GM12878 (cell line): ENCODE data around the gene ARHGAP15. TPM values are rescaled to one million over a fixed set of nuclear protein-coding genes. Genes with fewer than 3 reads are reported as not detected.

Experiments used
- ATAC-seq: fragments of 200-7000 bp; cut with Tn5 transposase; 3 replicates; pipeline ENCODE4 v1.9.1; 2020; ENCODE audit warnings: mild to moderate bottlenecking, moderate library complexity
- BruUV-seq: library from RNA; stranded (reverse); fragments of 400-500 nt; replicated peaks from 2 replicates; lab custom pipeline; 2021; lab: Mats Ljungman, UMichigan
- CTCF ChIA-PET: fragments of 300-600 bp; sonication (Branson Sonifier 250); formaldehyde crosslinking; extraction: SDS; loops from one replicate; lab custom pipeline; 2021; ENCODE audit warnings: inconsistent platforms; lab: Yijun Ruan, JAX
- POLR2A ChIA-PET: fragments of 350-600 bp; formaldehyde crosslinking; extraction: SDS; loops from one replicate; lab custom pipeline; 2021; ENCODE audit warnings: inconsistent platforms; lab: Charles Lee
- RAD21 ChIA-PET: fragments of 300-600 bp; sonication (Branson Sonifier 250); formaldehyde crosslinking; loops from one replicate; lab custom pipeline; 2023; ENCODE audit warnings: antibody characterized with exemption; ENCODE audit not compliant: unreplicated experiment; lab: Charles Lee
- SMC1A ChIA-PET: fragments of 300-600 bp; sonication (Branson Sonifier 250); formaldehyde crosslinking; loops from one replicate; lab custom pipeline; 2023; ENCODE audit not compliant: unreplicated experiment, uncharacterized antibody; lab: Charles Lee
- DNase-seq: peaks from one replicate; pipeline ENCODE4 v3.0.0-alpha.2; 2011; ENCODE audit warnings: low read depth, low spot score
- FAIRE-seq: peaks from 3 replicates; lab custom pipeline; 2011; peaks lifted over from hg19 to GRCh38; lab: Jason Lieb, UNC
- H2AFZ ChIP-seq: 2 replicates; pipeline ENCODE4 v1.6.0; 2011; ENCODE audit warnings: low read depth, low read length, control low read depth; ENCODE audit not compliant: control insufficient read depth
- H3K27ac ChIP-seq: 2 replicates; pipeline ENCODE4 v1.5.1; 2011; ENCODE audit warnings: control low read depth; ENCODE audit not compliant: control insufficient read depth, insufficient read depth
- H3K27me3 ChIP-seq, 2 experiments: replicated peaks in 1 of 2; 2 replicates each; pipeline versions ENCODE4 v1.6.0 to v1.6.1; 2011; ENCODE audit warnings: low read length in 1 of 2; ENCODE audit not compliant: control insufficient read depth in 2 of 2, insufficient read depth in 2 of 2
- H3K36me3 ChIP-seq, 2 experiments: 2 replicates each; pipeline ENCODE4 v1.5.1; 2011; ENCODE audit warnings: low read length in 1 of 2; ENCODE audit not compliant: control insufficient read depth in 2 of 2, insufficient read depth in 2 of 2
- H3K4me1 ChIP-seq: 2 replicates; pipeline ENCODE4 v1.6.1; 2011; ENCODE audit warnings: mild to moderate bottlenecking, low read length, moderate library complexity, mixed read lengths; ENCODE audit not compliant: control insufficient read depth, insufficient read depth
- H3K4me2 ChIP-seq: 2 replicates; pipeline ENCODE4 v1.6.0; 2011; ENCODE audit warnings: control low read depth; ENCODE audit not compliant: control insufficient read depth, insufficient read depth
- H3K4me3 ChIP-seq: fragments of 200-600 bp; sonication (generic); 2 replicates; pipeline ENCODE4 v1.5.1; 2016
- H3K79me2 ChIP-seq: 2 replicates; pipeline ENCODE4 v1.6.0; 2011; ENCODE audit warnings: low read length; ENCODE audit not compliant: control insufficient read depth, insufficient read depth
- H3K9ac ChIP-seq: 2 replicates; pipeline ENCODE4 v1.8.0; 2011; ENCODE audit warnings: low read length, control low read depth, mixed read lengths; ENCODE audit not compliant: control insufficient read depth, insufficient read depth
- H3K9me3 ChIP-seq: replicated peaks from 3 replicates; pipeline ENCODE4 v1.5.1; 2011; ENCODE audit warnings: mild to moderate bottlenecking, low read length; ENCODE audit not compliant: control insufficient read depth, insufficient read depth
- H4K20me1 ChIP-seq: 2 replicates; pipeline ENCODE4 v1.6.0; 2011; ENCODE audit not compliant: control insufficient read depth, insufficient read depth
- EED ChIP-seq: sonication (generic); IDR thresholded peaks from 2 replicates; pipeline ENCODE4 v1.6.1; 2016; ENCODE audit warnings: antibody characterized with exemption, low read depth
- IKZF2 ChIP-seq, 2 experiments: fragments of 450-650 bp; IDR thresholded peaks; 2 replicates each; pipeline ENCODE4 v1.6.1; 2017; ENCODE audit warnings: mild to moderate bottlenecking in 2 of 2, moderate library complexity in 2 of 2
- NFYA ChIP-seq: IDR thresholded peaks from 2 replicates; pipeline ENCODE4 v1.6.1; 2011; ENCODE audit warnings: low read depth, mild to moderate bottlenecking, low read length, improper control_type of control experiment, borderline replicate concordance
- NFYB ChIP-seq: IDR thresholded peaks from 2 replicates; pipeline ENCODE4 v1.6.1; 2011; ENCODE audit warnings: low read depth, mild to moderate bottlenecking, low read length, improper control_type of control experiment, moderate library complexity; ENCODE audit not compliant: insufficient read depth
- PAX8 ChIP-seq: fragments of 450-650 bp; IDR thresholded peaks from 2 replicates; pipeline ENCODE4 v1.6.1; 2017; ENCODE audit warnings: mild to moderate bottlenecking, moderate library complexity
- RAD21 ChIP-seq: IDR thresholded peaks from 2 replicates; pipeline ENCODE4 v1.6.1; 2011; ENCODE audit warnings: mild to moderate bottlenecking, low read depth, low read length, moderate library complexity; ENCODE audit not compliant: insufficient read depth
- SPI1 ChIP-seq: IDR thresholded peaks from 2 replicates; pipeline ENCODE4 v1.6.1; 2011; ENCODE audit warnings: low read depth, mild to moderate bottlenecking, low read length, moderate library complexity, borderline replicate concordance; ENCODE audit not compliant: insufficient read depth
- YBX1 ChIP-seq: fragments of 450-650 bp; IDR thresholded peaks from 2 replicates; pipeline ENCODE4 v1.6.1; 2016; ENCODE audit warnings: antibody characterized with exemption
- ZNF24 ChIP-seq: fragments of 450-650 bp; IDR thresholded peaks from 2 replicates; pipeline ENCODE4 v1.6.1; 2017; ENCODE audit warnings: antibody characterized with exemption, mild to moderate bottlenecking
- WGBS: methylation state at CpG from one replicate; pipeline ENCODE4 v1.1.6; 2016; ENCODE audit warnings: low lambda C conversion rate; ENCODE audit not compliant: insufficient replicate concordance, insufficient coverage; ENCODE audit errors: missing lambda C conversion rate; 5-methylcytosine and 5-hydroxymethylcytosine counted together
- in situ Hi-C: fragments of 300-500 bp; cut with MboI; formaldehyde crosslinking; loops from 9 replicates; pipeline ENCODE4 v1.14.3; 2018; ENCODE audit warnings: mixed read lengths
- intact Hi-C: fragments of 100-400 bp; cut with micrococcal nuclease; formaldehyde crosslinking; loops from one replicate; pipeline ENCODE4 v1.14.2; 2022; ENCODE audit not compliant: unreplicated experiment
- polyA plus RNA-seq, 11 experiments: library from polyadenylated mRNA; depleted of rRNA in 4 of 11; unstranded in 6 of 11; stranded (reverse) in 5 of 11; fragments of >200 nt; fragmentation: Nextera tagmentation in 4 of 11; fragmentation: Illumina TruSeq in 1 of 11; extraction: Ambion mirVana in 4 of 11; extraction: Trizol in 1 of 11; gene quantifications; 1 replicate in 1 of 11; 2 replicates in 10 of 11; pipeline versions ENCODE4 v1.2.1 to v1.2.3, GENCODE V29; 2011 to 2016; ENCODE audit warnings: inconsistent platforms in 2 of 11, missing spikeins in 2 of 11, low read depth in 1 of 11
- total RNA-seq, 4 experiments: library from RNA; depleted of rRNA in 3 of 4; stranded (reverse); fragments of >200 nt in 3 of 4; fragmentation: Illumina TruSeq in 1 of 4; extraction: Trizol in 1 of 4; gene quantifications; 2 replicates each; pipeline versions ENCODE4 v1.2.1 to v1.2.3, GENCODE V29; 2013 to 2021

Gene ARHGAP15
- total and polyA plus RNA-seq, 10 of the 15 experiments (the other 5 are each of a cell fraction or from before 2014, with no cell fraction given) = 38.0 to 92.6 (median 66.7) TPM

- Histone ChIP-seq H3K4me3 (no peak overlapping the region), H2AFZ (peak overlapping the region; percentile 6; the same call in 1 of the 2 replicates), H3K27me3 (no peaks in the 10 kb centered on the region), H3K79me2 (peaks cover 65% of the 10 kb centered on the region), H4K20me1 (no peaks in the 10 kb centered on the region), H3K9ac (no peak overlapping the region), H3K27ac (peak overlapping the region; percentile 48), H3K4me2 (peak overlapping the region; percentile 72), H3K36me3 (no peaks in the 10 kb centered on the region), H3K4me1 (peaks cover 33% of the 10 kb centered on the region), H3K9me3 (no peaks in the 10 kb centered on the region)
- TF ChIP-seq NFYA (no peak), EED (no peak), RAD21 (no peak), NFYB (0 out of 2 replicates have a peak, but pooled peaks have one; percentile 23), ZNF24 (0 out of 2 replicates have a peak, but pooled peaks have one; percentile 41), YBX1 (no peak), SPI1 (peak; percentile 69), PAX8 (peak; percentile 74; the same call in 1 of the 2 replicates), IKZF2 (IDR thresholded peaks at IDR 0.05) (peak in 1 of 2 experiments; percentile 51; a peak in 2 of 4 replicates)
- in situ Hi-C loops (no loop called here), intact Hi-C loops (loop anchor here (1.0 kb wide), 1 partner anchor 9 kb away; no protein-coding TSS in a partner anchor)
- ATAC-seq (peak; percentile 67), DNase-seq (no peak), FAIRE-seq (peak; percentile 38)
- POLR2A ChIA-PET = interaction anchor here (0.7 to 1.6 kb wide), 2 partner anchors 9 to 16 kb away, joined by 3 to 6 read pairs; no protein-coding TSS in a partner anchor
- WGBS = 0% methylated on average over 4 of the region's 4 CpGs
- BruUV-seq = no TSS peak
- RAD21 ChIA-PET = interaction anchor here (0.9 to 2.1 kb wide), 4 partner anchors 10 to 22 kb away, joined by 3 to 8 read pairs (median 5); no protein-coding TSS in a partner anchor
- CTCF ChIA-PET = interaction anchor here (0.7 to 1.0 kb wide), 3 partner anchors 9 to 39 kb away, joined by 3 to 12 read pairs (median 4); no protein-coding TSS in a partner anchor
- SMC1A ChIA-PET = interaction anchor here (0.7 to 7.4 kb wide), 7 partner anchors 9 to 39 kb away, joined by 3 to 109 read pairs (median 5); partner anchors contain the start of gene ARHGAP15
Measured at GRCh38 chr2:143150287-143150686, 21.1 kb downstream of the ARHGAP15 start.
